Measurements from ENCODE around the gene SVIL. TPM values are rescaled to one million over a fixed set of nuclear protein-coding genes. Genes with fewer than 3 reads are reported as not detected.

SVIL gene
- total RNA-seq, 2 experiments from 2014 or later = 11.2 to 13.0 TPM

DNA sequence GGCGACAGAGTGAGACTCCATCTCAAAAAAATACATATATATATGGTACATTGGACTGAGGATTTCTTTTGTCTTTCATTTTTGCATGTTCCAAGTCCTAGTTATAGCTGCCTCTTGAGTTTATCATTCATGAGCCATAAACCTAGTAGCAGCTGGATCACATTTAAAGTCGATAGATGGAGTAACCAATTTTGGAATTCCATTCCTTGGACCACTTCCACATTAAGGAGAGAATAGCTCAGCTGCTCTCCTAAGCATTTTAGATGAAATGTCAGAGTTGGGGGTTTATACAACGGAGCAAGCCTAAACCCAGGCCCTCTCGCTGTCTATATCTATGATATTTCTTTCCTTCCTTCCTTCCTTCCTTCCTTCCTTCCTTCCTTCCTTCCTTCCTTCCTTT is 204.7 kb downstream of the SVIL start:
- H3K27ac Mint-ChIP-seq = no peak overlapping the region
- peaks cover 2% of the 10 kb centered on the region for H3K36me3 Mint-ChIP-seq (ENCODE audit: low read depth)
- ChIA-PET CTCF (interaction anchor here (0.6 to 3.5 kb wide), 6 partner anchors 13 to 161 kb away, joined by 3 to 9 read pairs (median 5); no protein-coding TSS in a partner anchor), POLR2A (no interaction called here)
- H3K4me3 Mint-ChIP-seq = no peak overlapping the region
- no peaks in the 10 kb centered on the region for H3K9me3 Mint-ChIP-seq (ENCODE audit: insufficient read depth)
- ATAC-seq (no peak), DNase-seq (no peak)
- no peaks in the 10 kb centered on the region for H3K4me1 Mint-ChIP-seq (ENCODE audit: low read depth)
- H3K27me3 Mint-ChIP-seq (ENCODE audit: low read depth) = no peaks in the 10 kb centered on the region

DNA sequence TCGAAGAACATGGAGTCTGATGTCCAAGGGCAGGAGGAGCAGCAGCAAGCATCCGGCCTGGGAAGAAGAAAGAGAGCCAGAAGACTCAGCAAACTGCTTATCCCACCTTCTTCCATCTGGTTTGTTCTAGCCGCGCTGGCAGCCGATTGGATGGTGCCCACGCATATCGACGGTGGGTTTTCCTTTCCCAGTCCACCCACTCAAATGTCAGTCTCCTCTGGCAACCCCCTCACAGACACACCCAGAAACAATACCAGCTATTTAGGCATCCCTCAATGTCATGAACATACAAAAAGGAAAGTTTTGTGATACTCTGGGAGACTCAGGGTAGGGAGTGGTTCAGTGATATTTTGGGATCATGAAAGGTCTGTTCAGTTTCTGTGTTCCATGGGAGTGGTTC is 206.3 kb downstream of the SVIL start:
- ChIA-PET CTCF (interaction anchor here (1.0 to 3.5 kb wide), 3 partner anchors 18 to 85 kb away, joined by 3 to 9 read pairs (median 3); no protein-coding TSS in a partner anchor), POLR2A (no interaction called here)
- H3K27ac Mint-ChIP-seq = no peak overlapping the region

DNA sequence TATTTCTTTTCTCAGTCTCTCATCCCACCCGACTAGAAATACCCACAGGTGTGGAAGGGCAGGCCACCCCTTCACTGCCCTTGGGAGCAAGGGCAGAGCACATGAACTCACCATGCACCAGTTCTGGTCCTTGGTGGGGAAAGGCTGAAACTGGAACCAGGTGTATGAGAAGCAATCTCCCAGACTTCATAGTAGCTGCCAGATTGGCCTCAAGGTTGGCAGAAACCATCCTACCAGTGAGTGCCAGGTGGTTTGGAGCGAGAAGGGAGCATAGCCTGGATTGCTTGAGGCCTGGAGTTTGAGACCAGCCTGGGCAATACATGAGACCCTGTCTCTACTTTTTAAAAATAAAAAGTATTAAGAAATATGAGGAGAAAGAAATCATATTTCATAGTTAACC is 207.1 kb downstream of the SVIL start:
- CTCF ChIA-PET = interaction anchor here (3.5 kb wide), 1 partner anchor 35 kb away, joined by 9 read pairs; no protein-coding TSS in a partner anchor
- no peak for ATAC-seq
- Mint-ChIP-seq H3K27me3 (ENCODE audit: low read depth) (no peaks in the 10 kb centered on the region), H3K27ac (no peak overlapping the region), H3K9me3 (ENCODE audit: insufficient read depth) (no peaks in the 10 kb centered on the region), H3K4me1 (ENCODE audit: low read depth) (no peaks in the 10 kb centered on the region), H3K36me3 (ENCODE audit: low read depth) (peaks cover 6% of the 10 kb centered on the region), H3K4me3 (no peak overlapping the region)
- POLR2A ChIA-PET = no interaction called here
- DNase-seq = no peak

More for the DNA sequence above, 206.3 kb downstream of the SVIL start:
- ATAC-seq = no peak
- Mint-ChIP-seq H3K27me3 (ENCODE audit: low read depth) (no peaks in the 10 kb centered on the region), H3K9me3 (ENCODE audit: insufficient read depth) (no peaks in the 10 kb centered on the region), H3K4me1 (ENCODE audit: low read depth) (no peaks in the 10 kb centered on the region), H3K36me3 (ENCODE audit: low read depth) (peaks cover 3% of the 10 kb centered on the region), H3K4me3 (no peak overlapping the region)
- no peak for DNase-seq

DNA sequence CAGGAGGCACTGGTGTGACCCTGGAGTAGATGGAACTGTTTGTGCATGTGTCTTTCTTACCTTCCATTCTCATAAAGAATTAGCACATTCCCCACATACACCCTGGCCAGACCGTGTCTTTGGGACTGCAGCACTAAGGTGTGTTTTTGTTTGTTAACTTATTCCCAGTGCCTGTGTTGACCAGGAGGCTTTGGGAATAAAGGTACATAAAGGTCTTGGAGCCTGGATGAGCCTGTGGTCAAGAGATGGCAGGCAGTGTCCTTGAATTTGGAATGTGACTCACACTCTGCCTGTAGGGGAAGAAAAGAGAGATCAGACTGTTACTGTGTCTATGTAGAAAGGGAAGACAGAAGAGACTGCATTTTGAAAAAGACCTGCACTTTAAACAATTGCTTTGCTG is 208.4 kb downstream of the SVIL start:
- Mint-ChIP-seq H3K36me3 (ENCODE audit: low read depth) (peaks cover 18% of the 10 kb centered on the region), H3K9me3 (ENCODE audit: insufficient read depth) (no peaks in the 10 kb centered on the region), H3K27me3 (ENCODE audit: low read depth) (no peaks in the 10 kb centered on the region), H3K27ac (no peak overlapping the region), H3K4me3 (no peak overlapping the region), H3K4me1 (ENCODE audit: low read depth) (no peaks in the 10 kb centered on the region)
- ATAC-seq (no peak), DNase-seq (no peak)
- POLR2A ChIA-PET = no interaction called here
- CTCF ChIA-PET = no interaction called here

DNA sequence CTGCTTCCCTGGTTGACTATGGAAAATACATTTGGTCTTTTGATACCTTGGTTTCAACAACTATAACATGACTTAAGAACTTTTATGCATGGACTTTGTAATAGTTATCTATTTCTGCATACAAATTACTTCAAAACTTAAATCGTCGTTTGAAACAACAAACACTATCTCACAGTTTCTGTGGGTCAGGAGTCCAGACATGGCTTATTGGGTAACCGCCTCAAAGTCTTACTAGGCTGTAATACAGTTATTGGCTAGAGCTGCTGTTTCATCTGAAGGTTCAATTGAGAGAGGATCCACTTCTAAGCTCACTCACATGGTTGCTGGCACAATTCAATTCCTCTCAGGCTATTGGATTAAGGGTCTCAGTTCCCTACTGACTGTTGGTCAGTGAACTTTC is 210.8 kb downstream of the SVIL start:
- H3K4me3 Mint-ChIP-seq = no peak overlapping the region
- ChIA-PET POLR2A (no interaction called here), CTCF (no interaction called here)
- DNase-seq (no peak), ATAC-seq (no peak)
- H3K36me3 Mint-ChIP-seq (ENCODE audit: low read depth) = peaks cover 32% of the 10 kb centered on the region
- no peaks in the 10 kb centered on the region for H3K4me1 Mint-ChIP-seq (ENCODE audit: low read depth)
- no peaks in the 10 kb centered on the region for H3K27me3 Mint-ChIP-seq (ENCODE audit: low read depth)
- no peaks in the 10 kb centered on the region for H3K9me3 Mint-ChIP-seq (ENCODE audit: insufficient read depth)
- H3K27ac Mint-ChIP-seq = no peak overlapping the region

DNA sequence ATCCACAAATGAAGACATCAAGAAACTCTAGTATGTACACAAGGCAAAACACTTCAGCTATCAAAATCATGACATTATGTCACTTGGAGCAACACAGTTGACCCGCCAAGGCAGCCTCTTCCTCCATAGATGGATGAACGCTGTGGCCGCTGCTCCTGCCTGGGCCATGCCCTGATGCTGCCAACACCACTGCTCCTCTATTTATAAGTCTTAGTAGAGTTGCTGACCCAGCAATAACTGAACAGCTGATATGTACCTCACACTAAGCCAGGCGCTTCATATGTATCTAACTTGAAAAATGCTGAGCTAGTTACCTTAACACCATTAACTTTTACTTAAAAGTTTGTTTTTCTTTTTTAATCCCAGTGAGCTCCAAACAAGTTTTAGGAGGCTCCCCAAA is 214.0 kb downstream of the SVIL start:
- Mint-ChIP-seq H3K9me3 (ENCODE audit: insufficient read depth) (no peaks in the 10 kb centered on the region), H3K27me3 (ENCODE audit: low read depth) (no peaks in the 10 kb centered on the region), H3K27ac (no peak overlapping the region), H3K4me1 (ENCODE audit: low read depth) (no peaks in the 10 kb centered on the region), H3K4me3 (no peak overlapping the region), H3K36me3 (ENCODE audit: low read depth) (peaks cover 44% of the 10 kb centered on the region)
- ATAC-seq = no peak
- no peak for DNase-seq
- CTCF ChIA-PET = interaction anchor here (0.6 to 1.8 kb wide), 3 partner anchors 14 to 76 kb away, joined by 3 to 9 read pairs (median 3); no protein-coding TSS in a partner anchor
- POLR2A ChIA-PET = interaction anchor here (1.3 kb wide), 1 partner anchor 11 kb away, joined by 5 read pairs; no protein-coding TSS in a partner anchor

DNA sequence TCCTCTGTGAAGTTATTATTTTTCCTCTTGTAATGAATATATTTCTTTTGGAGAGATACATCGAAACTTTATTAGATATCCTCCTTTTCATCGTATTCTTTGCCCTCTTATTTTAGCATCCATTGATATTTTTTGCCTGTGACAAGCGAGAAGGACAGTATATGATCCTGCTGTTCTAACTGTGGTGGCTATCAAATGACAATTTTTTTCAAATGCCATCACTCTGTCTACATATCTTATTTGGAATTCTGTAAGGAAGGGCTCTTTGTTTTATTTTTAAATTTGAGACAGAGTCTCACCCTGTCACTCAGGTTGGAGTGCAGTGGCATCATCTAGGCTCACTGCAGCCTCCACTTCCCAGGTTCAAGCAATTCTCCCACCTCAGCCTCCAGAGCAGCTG is 217.4 kb downstream of the SVIL start:
- peaks cover 11% of the 10 kb centered on the region for H3K4me1 Mint-ChIP-seq (ENCODE audit: low read depth)
- peaks cover 40% of the 10 kb centered on the region for H3K36me3 Mint-ChIP-seq (ENCODE audit: low read depth)
- ATAC-seq (no peak), DNase-seq (no peak)
- H3K27me3 Mint-ChIP-seq (ENCODE audit: low read depth) = no peaks in the 10 kb centered on the region
- ChIA-PET CTCF (interaction anchor here (1.9 kb wide), 1 partner anchor 13 kb away, joined by 5 read pairs; no protein-coding TSS in a partner anchor), POLR2A (no interaction called here)
- no peaks in the 10 kb centered on the region for H3K9me3 Mint-ChIP-seq (ENCODE audit: insufficient read depth)
- no peak overlapping the region for H3K4me3 Mint-ChIP-seq
- no peak overlapping the region for H3K27ac Mint-ChIP-seq

DNA sequence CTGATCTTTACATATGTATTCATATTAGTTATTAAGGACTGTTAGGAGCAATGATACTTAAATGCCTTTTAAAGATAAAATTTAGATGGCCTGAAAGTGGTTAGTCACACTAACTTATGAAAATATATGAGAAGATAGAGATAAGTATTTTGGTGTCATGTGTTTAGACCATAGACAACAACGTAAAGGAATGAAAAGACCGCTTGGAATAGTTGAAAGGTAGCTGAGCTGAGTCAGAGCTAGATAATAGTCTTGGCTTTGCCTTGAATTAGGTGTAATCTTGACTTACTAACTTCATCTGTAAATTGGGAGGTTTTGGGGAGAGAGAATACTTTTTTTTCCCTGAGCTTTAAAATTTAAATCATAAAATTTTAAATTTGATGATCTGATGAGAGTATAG is 218.9 kb downstream of the SVIL start:
- ATAC-seq (no peak), DNase-seq (no peak)
- Mint-ChIP-seq H3K36me3 (ENCODE audit: low read depth) (peaks cover 29% of the 10 kb centered on the region), H3K4me1 (ENCODE audit: low read depth) (peaks cover 18% of the 10 kb centered on the region), H3K9me3 (ENCODE audit: insufficient read depth) (no peaks in the 10 kb centered on the region), H3K27me3 (ENCODE audit: low read depth) (no peaks in the 10 kb centered on the region), H3K4me3 (no peak overlapping the region), H3K27ac (no peak overlapping the region)
- ChIA-PET CTCF (interaction anchor here (1.9 kb wide), 1 partner anchor 14 kb away, joined by 5 read pairs; no protein-coding TSS in a partner anchor), POLR2A (no interaction called here)

DNA sequence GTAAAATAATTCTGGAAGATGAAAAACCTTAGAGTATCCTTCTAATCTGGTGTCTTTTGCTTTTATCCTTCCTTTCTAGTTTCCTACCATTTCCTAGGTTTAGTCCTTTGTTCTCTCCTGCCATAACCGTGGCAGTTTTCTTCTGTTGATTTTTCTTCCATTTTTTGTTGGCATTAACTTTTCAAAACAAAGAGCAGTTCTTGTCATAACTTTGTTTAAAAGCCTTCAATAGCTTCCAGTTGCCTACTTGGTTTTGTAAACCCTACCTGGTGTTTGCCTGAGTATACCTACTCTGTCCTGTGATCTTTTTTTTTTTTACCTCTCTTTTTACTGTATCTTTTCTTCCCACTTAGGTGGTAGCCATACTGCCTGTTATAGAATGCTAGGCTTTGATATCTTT is 220.3 kb downstream of the SVIL start:
- H3K36me3 Mint-ChIP-seq (ENCODE audit: low read depth) = peaks cover 24% of the 10 kb centered on the region
- no peak overlapping the region for H3K27ac Mint-ChIP-seq
- no peak overlapping the region for H3K4me3 Mint-ChIP-seq
- DNase-seq (no peak), ATAC-seq (no peak)
- CTCF ChIA-PET = interaction anchor here (0.8 kb wide), 1 partner anchor 34 kb away, joined by 4 read pairs; no protein-coding TSS in a partner anchor
- POLR2A ChIA-PET = no interaction called here
- no peaks in the 10 kb centered on the region for H3K27me3 Mint-ChIP-seq (ENCODE audit: low read depth)
- peaks cover 22% of the 10 kb centered on the region for H3K4me1 Mint-ChIP-seq (ENCODE audit: low read depth)
- no peaks in the 10 kb centered on the region for H3K9me3 Mint-ChIP-seq (ENCODE audit: insufficient read depth)

DNA sequence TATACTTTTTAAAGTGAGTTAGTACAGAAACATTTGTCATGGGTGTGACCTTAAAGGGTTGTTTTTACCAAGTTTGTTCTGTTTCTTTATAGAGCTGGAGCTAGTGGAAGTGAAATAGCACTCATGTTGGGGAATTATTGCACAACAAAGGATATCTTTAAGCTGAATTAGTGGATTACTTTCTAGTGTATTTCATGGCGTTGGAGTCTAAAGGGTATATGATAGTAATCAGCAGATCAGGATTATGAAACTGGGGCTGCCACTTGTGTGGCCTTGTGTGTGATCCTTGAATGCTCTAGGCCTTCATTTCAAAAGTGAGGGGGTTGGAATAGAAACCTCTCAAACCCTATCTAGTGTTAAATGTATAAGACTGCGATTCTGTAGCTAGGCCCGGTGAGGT is 222.3 kb downstream of the SVIL start:
- ChIA-PET CTCF (interaction anchor here (1.1 to 2.0 kb wide), 4 partner anchors 20 to 85 kb away, joined by 3 to 5 read pairs (median 4); no protein-coding TSS in a partner anchor), POLR2A (no interaction called here)
- Mint-ChIP-seq H3K4me3 (no peak overlapping the region), H3K27me3 (ENCODE audit: low read depth) (no peaks in the 10 kb centered on the region), H3K27ac (no peak overlapping the region), H3K9me3 (ENCODE audit: insufficient read depth) (peaks cover 7% of the 10 kb centered on the region), H3K36me3 (ENCODE audit: low read depth) (peaks cover 24% of the 10 kb centered on the region), H3K4me1 (ENCODE audit: low read depth) (peaks cover 30% of the 10 kb centered on the region)
- no peak for ATAC-seq
- no peak for DNase-seq

DNA sequence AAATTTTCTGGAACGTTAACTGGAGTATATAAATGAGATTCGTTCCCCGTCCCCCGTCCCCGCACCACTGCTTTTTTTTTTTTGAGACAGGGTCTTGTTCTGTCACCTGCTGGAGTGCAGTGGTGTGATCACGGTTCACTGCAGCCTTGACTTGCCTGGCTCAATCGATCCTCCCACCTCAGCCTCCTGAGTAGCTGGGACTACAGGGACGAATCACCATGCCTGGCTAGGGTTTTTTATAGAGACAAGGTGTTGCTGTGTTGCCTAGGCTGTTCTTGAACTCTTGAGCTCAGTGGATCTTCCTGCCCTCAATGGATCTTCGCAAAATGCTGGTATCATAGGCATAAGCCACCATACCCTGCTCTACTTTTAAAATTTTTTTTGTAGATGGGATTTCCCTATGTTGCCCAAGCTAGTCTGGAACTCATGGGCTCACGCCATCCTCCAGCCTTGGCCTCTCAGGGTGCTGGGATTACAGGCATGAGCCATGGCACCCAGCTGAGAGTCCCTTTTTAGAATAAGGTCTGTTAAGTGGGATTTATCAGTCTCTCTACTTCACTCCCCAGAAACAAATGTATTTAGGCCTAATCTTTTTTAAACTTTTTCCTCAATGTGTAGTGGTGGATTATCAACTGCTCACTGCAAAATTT is 223.0 kb downstream of the SVIL start:
- ATAC-seq (no peak), DNase-seq (no peak)
- Mint-ChIP-seq H3K27me3 (ENCODE audit: low read depth) (no peaks in the 10 kb centered on the region), H3K4me3 (no peak overlapping the region), H3K36me3 (ENCODE audit: low read depth) (peaks cover 20% of the 10 kb centered on the region), H3K4me1 (ENCODE audit: low read depth) (peaks cover 30% of the 10 kb centered on the region), H3K9me3 (ENCODE audit: insufficient read depth) (peaks cover 12% of the 10 kb centered on the region), H3K27ac (no peak overlapping the region)
- ChIA-PET POLR2A (no interaction called here), CTCF (interaction anchor here (0.9 to 2.0 kb wide), 4 partner anchors 20 to 37 kb away, joined by 4 to 5 read pairs (median 4); no protein-coding TSS in a partner anchor)

DNA sequence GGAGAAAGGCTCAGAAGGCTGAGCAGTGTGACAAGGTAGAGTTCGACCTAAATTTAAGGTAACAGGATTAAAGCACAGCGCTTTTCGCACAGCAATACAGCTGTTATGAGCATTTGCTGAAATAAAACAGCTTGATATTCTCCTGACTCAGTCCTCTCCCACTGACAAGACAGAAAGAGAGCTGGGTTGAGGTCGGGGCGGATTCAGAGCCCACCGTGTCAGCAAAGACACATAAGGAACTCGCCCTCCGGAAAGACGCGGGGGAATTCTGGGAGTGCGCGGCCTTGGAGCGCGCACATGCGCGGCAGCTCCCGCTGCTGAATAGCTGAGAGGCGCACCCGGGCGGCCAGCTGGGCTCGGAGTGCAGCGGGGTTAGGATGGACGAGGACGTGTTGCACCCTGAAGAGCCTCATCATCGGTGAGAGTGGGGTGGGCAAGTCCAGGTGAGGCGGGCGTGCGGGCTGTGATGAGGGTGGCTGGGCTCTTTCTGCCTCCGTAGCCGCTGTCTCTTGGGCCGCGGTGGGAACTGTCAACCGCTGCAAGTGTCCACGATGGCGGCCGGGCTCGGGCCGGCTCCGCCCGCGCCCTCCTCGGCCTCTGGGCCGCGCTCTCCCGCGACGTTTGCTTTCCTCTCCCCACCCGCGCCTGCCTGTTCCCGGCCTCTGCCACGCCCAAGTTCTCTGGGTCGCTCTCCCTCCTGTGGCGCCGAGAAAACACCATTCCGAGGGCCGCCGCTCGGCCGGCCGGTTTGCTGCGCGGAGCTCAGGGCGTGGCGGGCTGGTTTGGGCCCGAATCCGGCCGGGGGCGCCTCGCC is 225.3 kb downstream of the SVIL start:
- Mint-ChIP-seq H3K4me3 (peak overlapping the region; percentile 90), H3K36me3 (ENCODE audit: low read depth) (peaks cover 15% of the 10 kb centered on the region), H3K4me1 (ENCODE audit: low read depth) (peaks cover 27% of the 10 kb centered on the region), H3K27ac (peak overlapping the region; percentile 87), H3K9me3 (ENCODE audit: insufficient read depth) (peaks cover 12% of the 10 kb centered on the region), H3K27me3 (ENCODE audit: low read depth) (no peaks in the 10 kb centered on the region)
- CTCF ChIA-PET = interaction anchor here (1.2 to 3.0 kb wide), 8 partner anchors 13 to 103 kb away, joined by 3 to 18 read pairs (median 8); no protein-coding TSS in a partner anchor
- POLR2A ChIA-PET = interaction anchor here (1.6 kb wide), 1 partner anchor 11 kb away, joined by 5 read pairs; no protein-coding TSS in a partner anchor
- DNase-seq (peak; percentile 55), ATAC-seq (peak; percentile 87)
